GM21515 (cell line): ENCODE data around the gene PLGRKT.
A peak's percentile ranks its signal among the peaks of the same experiment; 100 is the strongest.
"Not testable (repeated sequence)": the region's sequence is repeated elsewhere in the genome, so short reads cannot be mapped to it uniquely, and the experiment has no call there.

Experiments used
- ATAC-seq: cut with Tn5 transposase; IDR thresholded peaks from one replicate; pipeline ENCODE4 v1.9.1; 2021; ENCODE audit not compliant: unreplicated experiment

Gene PLGRKT

GRCh38 chr9:5453004-5453403 lies 15.3 kb upstream of the PLGRKT start:
- ATAC-seq: no peak

- ATAC-seq: no peak
Measured at GRCh38 chr9:5452286-5452609, 14.5 kb upstream of the PLGRKT start.

GRCh38 chr9:5450359-5451091 lies 12.8 kb upstream of the PLGRKT start, which contains the start of gene CD274:
Gene CD274, plus strand, starts transcription at chr9:5450542. Its CDS starts 5,572 bp downstream, at chr9:5456114.
- peak; percentile 57 for ATAC-seq

- no peak for ATAC-seq
Measured at GRCh38 chr9:5449521-5450358, 12.0 kb upstream of the PLGRKT start.

GRCh38 chr9:5448461-5449435 lies 11.0 kb upstream of the PLGRKT start:
- no peak for ATAC-seq

- no peak for ATAC-seq
Measured at GRCh38 chr9:5448016-5448415, 10.3 kb upstream of the PLGRKT start.

GRCh38 chr9:5447337-5447736 lies 9.6 kb upstream of the PLGRKT start:
- ATAC-seq: no peak

- ATAC-seq: no peak
Measured at GRCh38 chr9:5446451-5447236, 8.9 kb upstream of the PLGRKT start.

- ATAC-seq: no peak
Measured at GRCh38 chr9:5445886-5446285, 8.2 kb upstream of the PLGRKT start.

GRCh38 chr9:5445096-5445495 lies 7.4 kb upstream of the PLGRKT start:
- ATAC-seq: not testable (repeated sequence)

- ATAC-seq: no peak
Measured at GRCh38 chr9:5443850-5444249, 6.1 kb upstream of the PLGRKT start.

- no peak for ATAC-seq
Measured at GRCh38 chr9:5442400-5443011, 4.8 kb upstream of the PLGRKT start.

- ATAC-seq: no peak
Measured at GRCh38 chr9:5441043-5441442, 3.3 kb upstream of the PLGRKT start.

GRCh38 chr9:5440426-5440825 lies 2.7 kb upstream of the PLGRKT start:
- no peak for ATAC-seq

GRCh38 chr9:5438301-5439162 lies 807 bp upstream of the PLGRKT start:
- ATAC-seq: peak; percentile 61

- ATAC-seq: no peak
Measured at GRCh38 chr9:5436441-5436840, 1.3 kb downstream of the PLGRKT start.

- no peak for ATAC-seq
Measured at GRCh38 chr9:5435912-5436311, 1.8 kb downstream of the PLGRKT start.

GRCh38 chr9:5433841-5434810 lies 3.6 kb downstream of the PLGRKT start:
- not testable (repeated sequence) for ATAC-seq
